Lower lobe of right lung (tissue), 2 donors: ENCODE data around the gene TMEM169. TPM values are rescaled to one million over a fixed set of nuclear protein-coding genes. Genes with fewer than 3 reads are reported as not detected.
A peak's percentile ranks its signal among the peaks of the same experiment; 100 is the strongest.

ENCODE experiments used
- ATAC-seq, 2 donors: fragments of 200-7000 bp; cut with Tn5 transposase; one replicate each; pipeline ENCODE4 v1.9.1; 2020 to 2022; ENCODE audit warnings: mild to moderate bottlenecking in 2 of 2, moderate library complexity in 2 of 2
- DNase-seq: peaks from one replicate; pipeline ENCODE4 v3.0.0-alpha.2; 2020
- H3K27ac ChIP-seq: fragments of 200-600 bp; one replicate; pipeline ENCODE4 v1.8.0; 2022
- H3K27me3 ChIP-seq: fragments of 200-600 bp; one replicate; pipeline ENCODE4 v1.8.0; 2022; ENCODE audit warnings: low read depth
- H3K36me3 ChIP-seq: fragments of 200-600 bp; one replicate; pipeline ENCODE4 v1.8.0; 2022; ENCODE audit warnings: mild to moderate bottlenecking
- H3K4me1 ChIP-seq: fragments of 200-600 bp; one replicate; pipeline ENCODE4 v1.8.0; 2022
- H3K4me3 ChIP-seq: fragments of 200-600 bp; one replicate; pipeline ENCODE4 v1.8.0; 2022; ENCODE audit warnings: mild to moderate bottlenecking
- H3K9me3 ChIP-seq: fragments of 200-600 bp; one replicate; pipeline ENCODE4 v1.8.0; 2022
- intact Hi-C: fragments of 100-400 bp; cut with DNase I; formaldehyde crosslinking; loops from one replicate; pipeline ENCODE4 v1.11.0; 2022
- total RNA-seq: library from RNA; stranded (reverse); fragmentation: NEBNext Ultra II Directional; extraction: Animal tissue kit (Norgen Biotek cat#: 25700); gene quantifications from one replicate; pipeline ENCODE4 v1.2.1, GENCODE V29; 2021
- TF ChIP-seq, protein P1 (sequence below): fragments of 200-600 bp; IDR thresholded peaks from one replicate; pipeline ENCODE4 v1.8.0; 2022; ENCODE audit warnings: antibody characterized with exemption, mild to moderate bottlenecking
- donor health status: DM: no; HTN: yes; CAD: no; lungs with severe emphysema.

The TMEM169 gene
- total RNA-seq, 1 donor from 2014 or later: 1.2 TPM

DNA sequence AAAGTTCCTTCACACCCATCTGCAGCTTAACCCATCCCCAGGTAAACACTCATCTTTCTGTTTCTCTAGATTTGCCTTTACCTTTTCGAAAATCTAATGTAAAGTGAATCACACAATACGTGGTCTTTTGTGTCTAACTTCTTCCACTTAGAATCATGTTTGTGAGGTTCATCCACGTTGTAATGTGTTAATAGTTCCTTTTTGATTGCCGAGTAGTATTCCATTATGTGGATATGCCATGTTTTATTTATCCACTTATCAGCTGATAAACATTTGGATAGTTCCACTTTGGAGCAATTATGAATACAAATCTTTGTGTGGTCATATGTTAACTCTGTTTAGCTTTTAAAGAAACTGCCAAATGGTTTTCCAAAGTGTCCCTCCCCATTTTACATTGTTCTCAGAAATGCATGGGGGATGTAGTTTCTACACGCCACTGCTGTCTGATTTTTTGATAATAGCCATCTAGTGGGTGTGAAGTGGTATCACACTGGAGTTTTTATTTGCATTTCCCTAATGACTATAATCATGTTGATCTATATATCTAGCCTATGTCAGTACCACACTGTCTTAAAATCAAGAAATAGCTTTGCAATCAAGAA is 22.4 kb upstream of the TMEM169 start:
- H3K27ac ChIP-seq: no peak overlapping the region
- intact Hi-C loops: no loop called here
- H3K36me3 ChIP-seq: peaks cover 16% of the 10 kb centered on the region
- DNase-seq: no peak
- H3K9me3 ChIP-seq: no peaks in the 10 kb centered on the region
- TF ChIP-seq, protein P1, sequence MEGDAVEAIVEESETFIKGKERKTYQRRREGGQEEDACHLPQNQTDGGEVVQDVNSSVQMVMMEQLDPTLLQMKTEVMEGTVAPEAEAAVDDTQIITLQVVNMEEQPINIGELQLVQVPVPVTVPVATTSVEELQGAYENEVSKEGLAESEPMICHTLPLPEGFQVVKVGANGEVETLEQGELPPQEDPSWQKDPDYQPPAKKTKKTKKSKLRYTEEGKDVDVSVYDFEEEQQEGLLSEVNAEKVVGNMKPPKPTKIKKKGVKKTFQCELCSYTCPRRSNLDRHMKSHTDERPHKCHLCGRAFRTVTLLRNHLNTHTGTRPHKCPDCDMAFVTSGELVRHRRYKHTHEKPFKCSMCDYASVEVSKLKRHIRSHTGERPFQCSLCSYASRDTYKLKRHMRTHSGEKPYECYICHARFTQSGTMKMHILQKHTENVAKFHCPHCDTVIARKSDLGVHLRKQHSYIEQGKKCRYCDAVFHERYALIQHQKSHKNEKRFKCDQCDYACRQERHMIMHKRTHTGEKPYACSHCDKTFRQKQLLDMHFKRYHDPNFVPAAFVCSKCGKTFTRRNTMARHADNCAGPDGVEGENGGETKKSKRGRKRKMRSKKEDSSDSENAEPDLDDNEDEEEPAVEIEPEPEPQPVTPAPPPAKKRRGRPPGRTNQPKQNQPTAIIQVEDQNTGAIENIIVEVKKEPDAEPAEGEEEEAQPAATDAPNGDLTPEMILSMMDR: peak; percentile 14
- H3K4me1 ChIP-seq: peaks cover 9% of the 10 kb centered on the region
- ATAC-seq: no peak
- H3K27me3 ChIP-seq: no peaks in the 10 kb centered on the region
- H3K4me3 ChIP-seq: no peak overlapping the region

DNA sequence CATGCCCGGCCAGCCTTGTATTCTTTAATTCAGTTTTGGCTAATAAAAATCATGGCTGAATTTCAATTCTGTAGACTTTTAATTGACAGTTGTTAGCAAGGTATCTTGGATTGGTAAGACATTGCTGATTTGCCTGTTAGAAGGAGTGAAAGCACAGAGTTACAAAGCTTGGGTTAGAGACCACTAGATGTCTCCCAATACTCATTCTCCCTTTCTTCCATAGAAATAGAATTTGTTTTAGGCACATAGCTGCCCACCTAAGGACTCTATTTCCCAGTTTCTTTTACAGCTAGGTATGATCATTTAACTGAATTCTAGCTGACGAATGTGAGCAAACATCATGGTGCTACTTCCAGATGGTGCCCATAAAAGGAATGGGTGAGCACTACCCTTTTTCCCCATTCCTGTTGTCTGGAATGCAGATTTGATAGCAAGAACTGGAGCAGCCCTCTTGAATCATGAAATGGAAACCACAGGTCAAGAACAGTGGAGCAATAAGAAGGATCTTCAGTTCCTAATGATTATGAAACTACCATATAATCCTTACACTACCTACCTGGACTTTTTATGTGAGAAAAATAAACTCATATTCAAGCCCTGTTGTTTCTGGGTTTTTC is 17.6 kb upstream of the TMEM169 start:
- no peaks in the 10 kb centered on the region for H3K4me1 ChIP-seq
- H3K36me3 ChIP-seq: peaks cover 35% of the 10 kb centered on the region
- no peak overlapping the region for H3K4me3 ChIP-seq
- DNase-seq: no peak
- no peaks in the 10 kb centered on the region for H3K27me3 ChIP-seq
- intact Hi-C loops: no loop called here
- no peak for ATAC-seq
- H3K9me3 ChIP-seq: no peaks in the 10 kb centered on the region
- H3K27ac ChIP-seq: no peak overlapping the region
- TF ChIP-seq, protein P1: no peak

DNA sequence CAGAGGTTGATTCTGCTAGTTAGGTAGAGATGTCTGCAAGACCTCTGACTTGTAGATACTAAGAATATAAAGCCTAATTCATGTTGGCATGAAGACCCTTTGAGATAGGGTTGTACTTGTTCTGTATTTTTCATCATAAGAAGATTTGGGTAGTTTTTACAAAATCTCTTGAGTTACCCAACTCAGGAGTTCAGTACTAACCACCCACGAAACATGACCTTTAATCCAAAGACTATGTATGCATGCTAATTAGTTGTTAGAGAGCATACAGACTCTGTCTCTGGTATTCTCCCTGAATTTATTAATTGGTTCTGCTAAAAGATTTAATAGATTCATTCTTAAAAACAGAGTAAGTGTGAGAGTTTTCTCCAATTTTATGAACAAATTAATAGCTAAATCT is 17.1 kb upstream of the TMEM169 start:
- H3K9me3 ChIP-seq: no peaks in the 10 kb centered on the region
- ATAC-seq (no peak), DNase-seq (no peak)
- peaks cover 35% of the 10 kb centered on the region for H3K36me3 ChIP-seq
- no peaks in the 10 kb centered on the region for H3K4me1 ChIP-seq
- TF ChIP-seq, protein P1: no peak
- no peaks in the 10 kb centered on the region for H3K27me3 ChIP-seq
- intact Hi-C loops: no loop called here
- no peak overlapping the region for H3K4me3 ChIP-seq
- no peak overlapping the region for H3K27ac ChIP-seq

DNA sequence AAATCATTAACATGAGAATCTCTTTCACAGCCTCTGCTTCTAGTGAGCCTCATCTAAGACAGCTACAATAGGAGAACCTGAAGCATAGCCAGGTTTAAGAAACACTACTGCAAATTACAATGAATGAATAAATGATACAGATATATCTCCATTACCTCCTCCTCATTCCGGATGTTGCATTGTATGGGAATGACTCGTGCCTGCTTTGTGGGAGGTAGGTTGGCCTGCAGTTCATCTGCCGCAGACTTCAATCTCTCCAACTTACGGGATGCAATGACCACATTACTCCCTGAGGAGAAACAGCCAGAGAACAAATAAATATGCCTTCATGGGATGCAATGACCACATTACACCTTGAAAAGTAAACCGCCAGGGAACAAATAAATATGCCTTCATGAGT is 15.5 kb upstream of the TMEM169 start:
- H3K4me3 ChIP-seq: no peak overlapping the region
- no peaks in the 10 kb centered on the region for H3K27me3 ChIP-seq
- intact Hi-C loops: no loop called here
- peaks cover 35% of the 10 kb centered on the region for H3K36me3 ChIP-seq
- ATAC-seq: no peak
- TF ChIP-seq, protein P1: no peak
- no peaks in the 10 kb centered on the region for H3K9me3 ChIP-seq
- no peak for DNase-seq
- H3K4me1 ChIP-seq: peaks cover 3% of the 10 kb centered on the region
- no peak overlapping the region for H3K27ac ChIP-seq

DNA sequence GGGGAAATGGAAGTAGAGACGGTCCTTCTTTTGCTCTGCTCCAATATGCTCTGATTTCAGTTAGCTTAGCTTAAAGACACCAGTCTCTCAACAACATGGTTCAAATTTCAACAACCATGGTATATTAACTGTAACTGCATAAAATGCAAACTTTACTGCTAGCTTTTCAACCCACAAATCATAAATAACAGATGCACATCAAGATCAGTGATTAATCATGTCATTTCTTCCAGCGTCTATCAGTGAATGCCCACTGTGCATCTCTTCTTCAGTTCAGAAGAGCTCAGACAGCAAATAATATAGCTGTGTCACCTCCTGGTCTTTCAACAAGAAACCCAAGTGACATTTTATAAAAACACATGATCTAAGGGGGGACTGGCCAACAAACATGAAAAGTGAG is 12.7 kb upstream of the TMEM169 start:
- H3K27me3 ChIP-seq: no peaks in the 10 kb centered on the region

More for the DNA sequence above, 12.7 kb upstream of the TMEM169 start:
- H3K27ac ChIP-seq: no peak overlapping the region
- intact Hi-C loops: no loop called here
- peaks cover 8% of the 10 kb centered on the region for H3K4me1 ChIP-seq
- H3K36me3 ChIP-seq: peaks cover 23% of the 10 kb centered on the region
- no peaks in the 10 kb centered on the region for H3K9me3 ChIP-seq
- DNase-seq (no peak), ATAC-seq (no peak)
- no peak overlapping the region for H3K4me3 ChIP-seq
- TF ChIP-seq, protein P1: no peak
